HepG2 (cell line): Measurements from ENCODE around the gene FAHD2A. TPM values are rescaled to one million over a fixed set of nuclear protein-coding genes. Genes with fewer than 3 reads are reported as not detected.

Source experiments
- ELF1 ChIP-seq: sonication (generic); formaldehyde crosslinking; IDR thresholded peaks from 2 replicates; pipeline ENCODE4 v1.4.0; 2020; ENCODE audit warnings: missing genetic modification reagents
- FOXO1 ChIP-seq: sonication (generic); formaldehyde crosslinking; IDR thresholded peaks from 2 replicates; pipeline ENCODE4 v1.4.0; 2020; ENCODE audit warnings: missing genetic modification reagents
- FUBP1 ChIP-seq: sonication (generic); formaldehyde crosslinking; IDR thresholded peaks from 2 replicates; pipeline ENCODE4 v1.5.1; 2020; ENCODE audit warnings: missing genetic modification reagents, mild to moderate bottlenecking, borderline replicate concordance
- KLF13 ChIP-seq: sonication (generic); formaldehyde crosslinking; IDR thresholded peaks from 2 replicates; pipeline ENCODE4 v1.4.0; 2020; ENCODE audit warnings: mild to moderate bottlenecking, missing genetic modification reagents
- KLF6 ChIP-seq: IDR thresholded peaks from 2 replicates; pipeline ENCODE4 v1.8.0; 2016; ENCODE audit warnings: missing biosample characterization, missing genetic modification reagents
- MEIS2 ChIP-seq: sonication (generic); formaldehyde crosslinking; IDR thresholded peaks from 2 replicates; pipeline ENCODE4 v1.9.0; 2021; ENCODE audit warnings: mild to moderate bottlenecking, missing genetic modification reagents
- MTF2 ChIP-seq: sonication (generic); formaldehyde crosslinking; IDR thresholded peaks from 2 replicates; pipeline ENCODE4 v1.5.0; 2020; ENCODE audit warnings: missing genetic modification reagents, borderline replicate concordance
- NCOR1 ChIP-seq: fragments of 200-600 bp; sonication (generic); IDR thresholded peaks from 2 replicates; pipeline ENCODE4 v1.7.0; 2017; ENCODE audit warnings: antibody characterized with exemption, low read length, borderline replicate concordance
- NFATC3 ChIP-seq: sonication (generic); formaldehyde crosslinking; IDR thresholded peaks from 2 replicates; pipeline ENCODE4 v1.5.1; 2020; ENCODE audit warnings: mild to moderate bottlenecking, missing genetic modification reagents
- RFXANK ChIP-seq: IDR thresholded peaks from 2 replicates; pipeline ENCODE4 v1.6.1; 2016
- SMYD3 ChIP-seq: sonication (generic); formaldehyde crosslinking; IDR thresholded peaks from 2 replicates; pipeline ENCODE4 v1.8.1; 2023; ENCODE audit warnings: mild to moderate bottlenecking, missing genetic modification reagents
- YY1 ChIP-seq: IDR thresholded peaks from 2 replicates; pipeline ENCODE4 v1.6.1; 2011; ENCODE audit warnings: low read length, low read depth, moderate library complexity, mild to moderate bottlenecking; ENCODE audit not compliant: insufficient read depth, insufficient replicate concordance
- ZBTB3 ChIP-seq: sonication (generic); formaldehyde crosslinking; IDR thresholded peaks from 2 replicates; pipeline ENCODE4 v1.4.0; 2020; ENCODE audit warnings: low read depth, mild to moderate bottlenecking, moderate library complexity, missing genetic modification reagents, borderline replicate concordance
- ZNF30 ChIP-seq: sonication (generic); formaldehyde crosslinking; IDR thresholded peaks from 2 replicates; pipeline ENCODE4 v1.5.0; 2020; ENCODE audit warnings: mild to moderate bottlenecking, missing genetic modification reagents
- ZNF382 ChIP-seq: sonication (generic); formaldehyde crosslinking; IDR thresholded peaks from 2 replicates; pipeline ENCODE4 v1.5.0; 2020; ENCODE audit warnings: missing genetic modification reagents, mild to moderate bottlenecking, borderline replicate concordance
- ZNF564 ChIP-seq: sonication (generic); formaldehyde crosslinking; IDR thresholded peaks from 2 replicates; pipeline ENCODE4 v1.8.1; 2023; ENCODE audit warnings: mild to moderate bottlenecking, missing genetic modification reagents
- ZZZ3 ChIP-seq: sonication (generic); formaldehyde crosslinking; IDR thresholded peaks from 2 replicates; pipeline ENCODE4 v1.4.0; 2020; ENCODE audit warnings: missing genetic modification reagents, mild to moderate bottlenecking, borderline replicate concordance
- polyA plus RNA-seq, 8 experiments: library from polyadenylated mRNA; depleted of rRNA in 3 of 8; stranded (reverse) in 7 of 8; unstranded in 1 of 8; fragments of >200 nt; fragmentation: Illumina TruSeq in 4 of 8; extraction: Trizol in 4 of 8; gene quantifications; 2 replicates each; pipeline versions ENCODE4 v1.2.1 to v1.2.3, GENCODE V29; 2011 to 2016; ENCODE audit warnings: low read depth in 4 of 8, missing spikeins in 1 of 8, mixed read lengths in 1 of 8; ENCODE audit not compliant: insufficient read depth in 1 of 8
- total RNA-seq, 5 experiments: library from RNA; depleted of rRNA; stranded (reverse); fragments of >200 nt; fragmentation: Illumina TruSeq; extraction: Trizol; gene quantifications; 2 replicates each; pipeline ENCODE4 v1.2.3, GENCODE V29; 2016; ENCODE audit warnings: low read depth in 1 of 5
- TF ChIP-seq, protein P1 (sequence below): sonication (generic); formaldehyde crosslinking; IDR thresholded peaks from 2 replicates; pipeline ENCODE4 v1.4.0; 2020; ENCODE audit warnings: missing genetic modification reagents
- TF ChIP-seq, protein P2 (sequence below): sonication (generic); formaldehyde crosslinking; IDR thresholded peaks from 2 replicates; pipeline ENCODE4 v1.4.0; 2020; ENCODE audit warnings: mild to moderate bottlenecking, missing genetic modification reagents, borderline replicate concordance
- TF ChIP-seq, protein P3 (sequence below), 2 experiments: IDR thresholded peaks; 2 replicates each; pipeline ENCODE4 v1.6.1; 2011 to 2012; ENCODE audit warnings: low read length in 2 of 2, borderline replicate concordance in 1 of 2, low read depth in 1 of 2, mild to moderate bottlenecking in 1 of 2, moderate library complexity in 1 of 2

The FAHD2A gene
- total and polyA plus RNA-seq, 2 of the 13 experiments (the other 11 are each of a cell fraction or from before 2014, with no cell fraction given): 34.0 to 44.2 TPM

DNA sequence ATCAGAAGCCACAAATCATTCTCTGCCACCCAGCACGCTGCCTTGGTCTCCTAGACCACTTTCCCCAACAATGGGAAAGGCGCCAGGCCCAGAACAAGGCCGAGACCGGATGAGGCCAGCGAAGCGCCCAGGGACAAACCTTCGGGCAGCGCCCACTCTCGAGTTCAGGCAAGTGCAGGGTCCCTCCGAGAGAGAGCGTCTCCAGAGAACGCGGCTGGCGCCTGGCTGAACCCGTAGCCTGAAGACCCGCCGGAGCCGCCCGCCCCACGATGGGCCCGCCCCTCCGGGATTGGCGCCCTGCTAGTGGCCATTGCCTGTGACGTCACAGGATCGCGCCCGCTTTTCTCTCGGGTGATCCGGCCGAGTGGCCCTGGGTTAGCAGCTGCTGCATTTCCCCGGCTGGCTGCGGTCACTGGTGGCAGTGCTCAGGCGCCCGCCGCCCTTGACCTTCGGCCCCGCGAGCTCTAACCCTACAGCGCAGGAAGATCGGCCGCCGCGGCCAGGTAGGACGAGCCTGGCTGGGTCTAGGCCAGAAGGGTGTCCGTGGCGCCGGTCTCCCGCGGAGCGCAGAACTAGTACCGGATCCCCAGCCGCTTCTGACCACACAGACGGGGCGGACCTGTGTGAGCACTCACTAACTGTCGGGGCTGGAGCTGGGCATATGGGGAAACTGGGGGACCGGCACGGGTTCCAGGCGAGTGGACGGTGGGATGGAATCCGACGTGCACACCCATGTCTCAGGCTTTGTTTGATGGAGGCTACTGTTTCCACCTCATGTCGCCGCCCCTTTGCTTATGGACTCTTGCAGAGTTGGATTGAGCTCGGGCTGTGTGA lies at the start of gene FAHD2A (continued):
- TF ChIP-seq ZNF382 (CRISPR knock-in tag) (no peak), ZBTB3 (CRISPR knock-in tag) (peak; percentile 96), MEIS2 (peak; percentile 25), SMYD3 (CRISPR knock-in tag) (peak; percentile 48; the same call in 1 of the 2 replicates), NCOR1 (peak; percentile 23; the same call in 1 of the 2 replicates), NFATC3 (CRISPR knock-in tag) (peak; percentile 20; the same call in 1 of the 2 replicates), FOXO1 (CRISPR knock-in tag) (peak; percentile 56; the same call in 1 of the 2 replicates), RFXANK (CRISPR knock-in tag) (no peak), KLF13 (CRISPR knock-in tag) (no peak), YY1 (peak; percentile 80), ZNF564 (CRISPR knock-in tag) (0 out of 2 replicates have a peak, but pooled peaks have one; percentile 35), ZZZ3 (0 out of 2 replicates have a peak, but pooled peaks have one; percentile 66), ZNF30 (0 out of 2 replicates have a peak, but pooled peaks have one; percentile 61), MTF2 (CRISPR knock-in tag) (peak; percentile 81; the same call in 1 of the 2 replicates), KLF6 (CRISPR knock-in tag) (0 out of 2 replicates have a peak, but pooled peaks have one; percentile 55), ELF1 (CRISPR knock-in tag) (peak; percentile 48; the same call in 1 of the 2 replicates), FUBP1 (CRISPR knock-in tag) (no peak)
- TF ChIP-seq, protein P1, sequence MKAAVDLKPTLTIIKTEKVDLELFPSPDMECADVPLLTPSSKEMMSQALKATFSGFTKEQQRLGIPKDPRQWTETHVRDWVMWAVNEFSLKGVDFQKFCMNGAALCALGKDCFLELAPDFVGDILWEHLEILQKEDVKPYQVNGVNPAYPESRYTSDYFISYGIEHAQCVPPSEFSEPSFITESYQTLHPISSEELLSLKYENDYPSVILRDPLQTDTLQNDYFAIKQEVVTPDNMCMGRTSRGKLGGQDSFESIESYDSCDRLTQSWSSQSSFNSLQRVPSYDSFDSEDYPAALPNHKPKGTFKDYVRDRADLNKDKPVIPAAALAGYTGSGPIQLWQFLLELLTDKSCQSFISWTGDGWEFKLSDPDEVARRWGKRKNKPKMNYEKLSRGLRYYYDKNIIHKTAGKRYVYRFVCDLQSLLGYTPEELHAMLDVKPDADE (CRISPR knock-in tag): no peak
- TF ChIP-seq, protein P2, sequence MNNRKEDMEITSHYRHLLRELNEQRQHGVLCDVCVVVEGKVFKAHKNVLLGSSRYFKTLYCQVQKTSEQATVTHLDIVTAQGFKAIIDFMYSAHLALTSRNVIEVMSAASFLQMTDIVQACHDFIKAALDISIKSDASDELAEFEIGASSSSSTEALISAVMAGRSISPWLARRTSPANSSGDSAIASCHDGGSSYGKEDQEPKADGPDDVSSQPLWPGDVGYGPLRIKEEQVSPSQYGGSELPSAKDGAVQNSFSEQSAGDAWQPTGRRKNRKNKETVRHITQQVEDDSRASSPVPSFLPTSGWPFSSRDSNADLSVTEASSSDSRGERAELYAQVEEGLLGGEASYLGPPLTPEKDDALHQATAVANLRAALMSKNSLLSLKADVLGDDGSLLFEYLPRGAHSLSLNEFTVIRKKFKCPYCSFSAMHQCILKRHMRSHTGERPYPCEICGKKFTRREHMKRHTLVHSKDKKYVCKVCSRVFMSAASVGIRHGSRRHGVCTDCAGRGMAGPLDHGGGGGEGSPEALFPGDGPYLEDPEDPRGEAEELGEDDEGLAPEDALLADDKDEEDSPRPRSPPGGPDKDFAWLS (CRISPR knock-in tag): peak; percentile 68; the same call in 1 of the 2 replicates
- TF ChIP-seq, protein P3, sequence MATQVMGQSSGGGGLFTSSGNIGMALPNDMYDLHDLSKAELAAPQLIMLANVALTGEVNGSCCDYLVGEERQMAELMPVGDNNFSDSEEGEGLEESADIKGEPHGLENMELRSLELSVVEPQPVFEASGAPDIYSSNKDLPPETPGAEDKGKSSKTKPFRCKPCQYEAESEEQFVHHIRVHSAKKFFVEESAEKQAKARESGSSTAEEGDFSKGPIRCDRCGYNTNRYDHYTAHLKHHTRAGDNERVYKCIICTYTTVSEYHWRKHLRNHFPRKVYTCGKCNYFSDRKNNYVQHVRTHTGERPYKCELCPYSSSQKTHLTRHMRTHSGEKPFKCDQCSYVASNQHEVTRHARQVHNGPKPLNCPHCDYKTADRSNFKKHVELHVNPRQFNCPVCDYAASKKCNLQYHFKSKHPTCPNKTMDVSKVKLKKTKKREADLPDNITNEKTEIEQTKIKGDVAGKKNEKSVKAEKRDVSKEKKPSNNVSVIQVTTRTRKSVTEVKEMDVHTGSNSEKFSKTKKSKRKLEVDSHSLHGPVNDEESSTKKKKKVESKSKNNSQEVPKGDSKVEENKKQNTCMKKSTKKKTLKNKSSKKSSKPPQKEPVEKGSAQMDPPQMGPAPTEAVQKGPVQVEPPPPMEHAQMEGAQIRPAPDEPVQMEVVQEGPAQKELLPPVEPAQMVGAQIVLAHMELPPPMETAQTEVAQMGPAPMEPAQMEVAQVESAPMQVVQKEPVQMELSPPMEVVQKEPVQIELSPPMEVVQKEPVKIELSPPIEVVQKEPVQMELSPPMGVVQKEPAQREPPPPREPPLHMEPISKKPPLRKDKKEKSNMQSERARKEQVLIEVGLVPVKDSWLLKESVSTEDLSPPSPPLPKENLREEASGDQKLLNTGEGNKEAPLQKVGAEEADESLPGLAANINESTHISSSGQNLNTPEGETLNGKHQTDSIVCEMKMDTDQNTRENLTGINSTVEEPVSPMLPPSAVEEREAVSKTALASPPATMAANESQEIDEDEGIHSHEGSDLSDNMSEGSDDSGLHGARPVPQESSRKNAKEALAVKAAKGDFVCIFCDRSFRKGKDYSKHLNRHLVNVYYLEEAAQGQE (IDR thresholded peaks at IDR 0.05; ENCODE audit: borderline replicate concordance in 1 of 2, low read depth in 1 of 2, low read length in 2 of 2): no peak
